ENCODE data around the gene SLX4. TPM values are rescaled to one million over a fixed set of nuclear protein-coding genes. Genes with fewer than 3 reads are reported as not detected.
"Not testable (repeated sequence)": the region's sequence is repeated elsewhere in the genome, so short reads cannot be mapped to it uniquely, and the experiment has no call there.

SLX4 gene, protein sequence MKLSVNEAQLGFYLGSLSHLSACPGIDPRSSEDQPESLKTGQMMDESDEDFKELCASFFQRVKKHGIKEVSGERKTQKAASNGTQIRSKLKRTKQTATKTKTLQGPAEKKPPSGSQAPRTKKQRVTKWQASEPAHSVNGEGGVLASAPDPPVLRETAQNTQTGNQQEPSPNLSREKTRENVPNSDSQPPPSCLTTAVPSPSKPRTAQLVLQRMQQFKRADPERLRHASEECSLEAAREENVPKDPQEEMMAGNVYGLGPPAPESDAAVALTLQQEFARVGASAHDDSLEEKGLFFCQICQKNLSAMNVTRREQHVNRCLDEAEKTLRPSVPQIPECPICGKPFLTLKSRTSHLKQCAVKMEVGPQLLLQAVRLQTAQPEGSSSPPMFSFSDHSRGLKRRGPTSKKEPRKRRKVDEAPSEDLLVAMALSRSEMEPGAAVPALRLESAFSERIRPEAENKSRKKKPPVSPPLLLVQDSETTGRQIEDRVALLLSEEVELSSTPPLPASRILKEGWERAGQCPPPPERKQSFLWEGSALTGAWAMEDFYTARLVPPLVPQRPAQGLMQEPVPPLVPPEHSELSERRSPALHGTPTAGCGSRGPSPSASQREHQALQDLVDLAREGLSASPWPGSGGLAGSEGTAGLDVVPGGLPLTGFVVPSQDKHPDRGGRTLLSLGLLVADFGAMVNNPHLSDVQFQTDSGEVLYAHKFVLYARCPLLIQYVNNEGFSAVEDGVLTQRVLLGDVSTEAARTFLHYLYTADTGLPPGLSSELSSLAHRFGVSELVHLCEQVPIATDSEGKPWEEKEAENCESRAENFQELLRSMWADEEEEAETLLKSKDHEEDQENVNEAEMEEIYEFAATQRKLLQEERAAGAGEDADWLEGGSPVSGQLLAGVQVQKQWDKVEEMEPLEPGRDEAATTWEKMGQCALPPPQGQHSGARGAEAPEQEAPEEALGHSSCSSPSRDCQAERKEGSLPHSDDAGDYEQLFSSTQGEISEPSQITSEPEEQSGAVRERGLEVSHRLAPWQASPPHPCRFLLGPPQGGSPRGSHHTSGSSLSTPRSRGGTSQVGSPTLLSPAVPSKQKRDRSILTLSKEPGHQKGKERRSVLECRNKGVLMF (N-terminal part only)
- 1 to 10 TPM; 3.9 to 4.6 (median 4.0) TPM for polyA plus RNA-seq (ENCODE audit: insufficient read length in 3 of 3)

DNA sequence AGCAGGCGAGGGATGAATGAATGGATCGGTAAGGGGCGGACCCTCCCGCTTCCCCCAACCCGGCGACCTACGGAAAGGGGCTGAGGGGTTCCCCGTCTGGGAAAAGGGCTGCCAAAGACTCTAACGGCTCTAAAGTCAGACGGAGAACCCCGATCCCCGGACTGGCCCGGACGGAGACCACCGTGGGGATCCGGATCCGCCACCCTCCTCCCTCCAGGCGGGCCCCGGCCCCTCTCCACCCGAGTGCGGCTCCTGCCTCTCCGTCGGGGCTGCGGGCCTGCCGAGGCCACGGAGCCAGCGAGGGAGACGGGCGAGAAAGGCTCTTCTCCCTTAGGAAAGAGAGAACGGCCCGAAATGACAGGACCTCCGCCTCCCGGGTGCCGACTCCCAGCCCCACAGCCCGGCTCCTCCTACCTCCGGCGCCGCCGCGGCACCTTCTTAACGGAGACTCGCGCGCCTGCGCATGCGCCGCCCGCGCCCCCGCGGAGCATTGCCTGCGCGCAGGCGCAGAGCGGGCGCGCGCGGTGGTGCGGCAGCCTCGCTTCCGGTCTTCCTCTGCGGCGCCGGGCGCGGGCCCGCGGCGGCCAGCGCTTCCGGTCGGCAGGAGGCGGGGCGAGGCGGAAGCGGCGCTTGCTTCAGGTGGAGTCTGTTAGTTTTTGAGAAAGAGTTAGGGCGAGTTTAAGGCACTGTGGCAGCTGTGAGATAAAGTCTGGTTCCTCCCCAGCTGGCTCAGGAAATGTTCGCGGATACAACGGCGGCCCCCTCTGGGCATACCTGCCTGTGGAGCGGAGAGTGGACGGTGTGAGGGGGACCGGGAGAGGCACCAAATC, at the start of gene SLX4:
Gene SLX4, minus strand, starts transcription at position 461 of the 830 bp plus-strand sequence. CDS start 2,642 bp downstream, outside the sequence.
- DNase-seq (ENCODE audit: low read depth in 3 of 3, low spot score in 2 of 3), result peak; percentile 79 to 91 (median 90)

DNA sequence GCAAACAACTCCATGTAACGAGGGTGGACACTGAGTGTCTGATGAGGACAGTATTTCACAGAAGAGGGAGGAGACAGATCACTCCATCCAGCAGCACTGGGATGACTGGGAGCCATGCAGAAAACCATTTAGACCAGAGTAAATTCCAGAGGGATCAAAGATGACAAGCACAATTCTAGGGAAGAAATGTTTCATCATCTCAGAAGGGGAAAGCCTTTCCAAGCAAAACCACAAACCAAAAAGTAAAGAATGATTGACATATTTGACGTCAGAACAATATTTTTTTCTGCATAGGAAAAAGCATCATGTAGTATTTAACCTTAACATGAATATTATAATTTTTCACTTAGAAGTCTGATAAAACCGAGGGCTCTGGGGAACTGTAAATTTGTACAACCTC, 47.8 kb upstream of the SLX4 start:
- no peak for DNase-seq (ENCODE audit: low read depth in 3 of 3, low spot score in 2 of 3)

DNA sequence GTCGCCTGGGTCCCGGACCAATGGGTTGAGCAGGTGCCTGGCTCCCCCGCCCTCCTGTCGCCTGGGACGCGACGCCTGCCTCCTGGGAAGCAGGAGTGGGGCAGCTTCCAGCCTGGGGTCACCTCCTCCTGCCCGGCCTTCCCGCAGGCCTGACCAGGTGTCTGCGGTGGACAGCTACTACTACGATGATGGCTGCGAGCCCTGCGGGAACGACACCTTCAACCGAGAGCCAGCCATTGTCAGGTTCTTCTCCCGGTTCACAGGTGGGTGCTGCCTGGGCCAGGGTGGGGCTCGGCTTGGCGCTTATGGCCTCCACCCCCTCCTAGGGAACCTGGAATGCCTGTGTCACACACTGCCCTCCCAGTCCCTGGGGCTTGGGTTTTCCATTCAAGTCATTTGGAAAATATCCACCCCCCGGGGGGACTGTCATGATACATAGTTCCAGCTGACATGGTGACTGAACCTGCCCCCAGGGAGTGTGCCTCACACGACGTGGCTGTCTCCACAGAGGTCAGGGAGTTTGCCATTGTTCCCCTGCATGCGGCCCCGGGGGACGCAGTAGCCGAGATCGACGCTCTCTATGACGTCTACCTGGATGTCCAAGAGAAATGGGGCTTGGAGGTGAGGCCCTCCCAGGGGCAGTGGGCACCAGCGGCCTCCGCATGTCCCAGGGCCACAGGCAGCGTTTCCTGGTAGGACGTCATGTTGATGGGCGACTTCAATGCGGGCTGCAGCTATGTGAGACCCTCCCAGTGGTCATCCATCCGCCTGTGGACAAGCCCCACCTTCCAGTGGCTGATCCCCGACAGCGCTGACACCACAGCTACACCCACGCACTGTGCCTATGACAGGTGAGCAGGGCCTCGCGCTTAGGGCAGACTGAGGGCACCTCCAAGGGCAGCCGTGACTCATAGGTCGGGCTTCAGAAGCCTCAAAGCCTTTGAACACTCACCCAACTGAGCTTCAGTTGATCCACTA, 45.4 kb upstream of the SLX4 start:
- no peak for DNase-seq (ENCODE audit: low read depth in 3 of 3, low spot score in 2 of 3)

DNA sequence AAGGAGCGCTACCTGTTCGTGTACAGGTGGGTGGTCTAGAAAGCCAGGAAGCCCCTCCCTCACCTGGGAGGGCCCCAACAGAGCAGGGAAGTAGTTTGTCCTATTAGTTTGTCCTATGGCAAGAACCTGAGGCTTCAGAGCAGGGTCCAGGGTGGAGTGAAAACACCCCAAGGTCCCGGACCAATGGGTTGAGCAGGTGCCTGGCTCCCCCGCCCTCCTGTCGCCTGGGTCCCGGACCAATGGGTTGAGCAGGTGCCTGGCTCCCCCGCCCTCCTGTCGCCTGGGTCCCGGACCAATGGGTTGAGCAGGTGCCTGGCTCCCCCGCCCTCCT, 44.7 kb upstream of the SLX4 start:
- not testable (repeated sequence) for DNase-seq (ENCODE audit: low read depth in 3 of 3, low spot score in 2 of 3)

DNA sequence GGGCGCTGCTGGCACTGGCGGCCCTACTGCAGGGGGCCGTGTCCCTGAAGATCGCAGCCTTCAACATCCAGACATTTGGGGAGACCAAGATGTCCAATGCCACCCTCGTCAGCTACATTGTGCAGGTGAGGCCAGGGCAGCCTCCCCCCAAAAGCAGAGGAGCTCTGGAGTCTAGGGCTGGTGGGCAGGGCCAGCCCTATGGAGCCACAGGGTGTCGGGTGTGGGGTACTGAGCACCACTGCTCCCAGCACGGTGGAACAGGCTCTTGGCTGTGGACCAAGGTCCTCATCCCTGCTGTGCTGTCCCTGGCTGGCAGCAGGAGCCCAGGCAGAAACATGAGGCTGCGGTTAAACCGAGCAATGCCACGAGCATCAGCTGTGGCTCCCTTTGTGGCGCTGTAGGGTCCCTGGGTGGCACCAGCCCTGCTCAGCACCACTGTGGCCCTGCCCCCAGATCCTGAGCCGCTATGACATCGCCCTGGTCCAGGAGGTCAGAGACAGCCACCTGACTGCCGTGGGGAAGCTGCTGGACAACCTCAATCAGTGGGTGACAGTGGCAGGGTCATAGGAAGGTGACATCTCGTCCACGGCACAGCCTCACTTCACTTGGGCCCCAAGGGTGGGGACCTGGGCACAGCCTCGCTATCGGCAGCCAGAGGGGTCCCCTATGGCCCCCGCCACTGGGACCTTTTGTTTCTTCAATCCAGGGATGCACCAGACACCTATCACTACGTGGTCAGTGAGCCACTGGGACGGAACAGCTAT, 44.2 kb upstream of the SLX4 start:
- DNase-seq (ENCODE audit: low read depth in 3 of 3, low spot score in 2 of 3), result no peak

DNA sequence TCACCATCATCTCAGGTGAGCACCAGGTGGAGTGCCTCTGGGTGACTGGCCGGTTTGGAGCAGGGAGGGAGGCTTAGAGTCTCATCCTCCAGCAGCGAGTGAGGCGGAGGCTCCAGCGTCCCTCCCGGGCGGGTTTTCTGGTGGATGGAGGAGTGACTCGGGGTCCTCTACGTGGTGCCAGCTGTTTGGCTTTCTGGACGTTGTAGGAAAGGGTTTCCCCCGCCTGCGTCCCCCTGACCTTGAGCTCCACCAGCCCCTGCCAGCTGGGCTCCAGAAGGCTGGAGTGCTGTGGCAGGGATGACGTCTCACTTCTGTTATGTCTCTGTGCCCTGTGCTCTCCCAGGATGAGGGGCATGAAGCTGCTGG, 43.6 kb upstream of the SLX4 start:
- DNase-seq (ENCODE audit: low read depth in 3 of 3, low spot score in 2 of 3), result no peak

DNA sequence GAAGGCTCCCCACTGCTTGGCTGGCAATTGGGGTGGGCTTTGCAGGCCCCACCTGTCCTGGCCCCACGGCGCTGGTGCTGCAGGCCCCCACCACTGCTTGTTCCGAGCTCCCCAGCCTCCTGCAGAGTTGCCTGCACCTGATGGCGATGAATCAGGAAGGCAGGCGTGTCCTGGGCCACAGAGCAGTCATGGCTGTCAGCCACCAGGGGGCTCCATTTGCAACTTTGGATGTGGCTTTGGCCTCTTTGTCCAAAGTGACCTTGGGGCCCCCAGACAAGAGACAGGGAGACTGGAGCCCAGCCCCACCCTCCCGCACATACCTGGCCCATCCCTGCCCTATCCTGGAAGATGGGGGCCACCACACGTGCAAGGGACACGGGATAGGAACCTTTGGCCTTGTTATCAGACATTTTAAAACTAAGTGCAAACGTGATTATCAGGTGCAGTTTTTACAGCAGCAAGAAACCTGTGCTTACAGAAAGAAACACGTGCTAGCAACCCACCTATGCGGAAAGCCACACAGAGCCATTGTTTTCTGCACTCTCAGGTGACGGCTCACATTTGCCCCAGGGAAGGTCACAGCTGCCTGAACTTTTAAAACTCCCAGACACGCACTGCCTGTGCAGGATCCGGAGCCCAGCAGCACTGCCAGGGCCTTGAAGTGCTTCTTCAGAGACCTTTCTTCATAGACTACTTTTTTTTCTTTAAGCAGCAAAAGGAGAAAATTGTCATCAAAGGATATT, 43.0 kb upstream of the SLX4 start, which contains the start of gene DNASE1:
Gene DNASE1, plus strand, starts transcription at position 443 of the 743 bp plus-strand sequence. CDS start 683 bp downstream, outside the sequence.
- DNase-seq (ENCODE audit: low read depth in 3 of 3, low spot score in 2 of 3), result no peak

DNA sequence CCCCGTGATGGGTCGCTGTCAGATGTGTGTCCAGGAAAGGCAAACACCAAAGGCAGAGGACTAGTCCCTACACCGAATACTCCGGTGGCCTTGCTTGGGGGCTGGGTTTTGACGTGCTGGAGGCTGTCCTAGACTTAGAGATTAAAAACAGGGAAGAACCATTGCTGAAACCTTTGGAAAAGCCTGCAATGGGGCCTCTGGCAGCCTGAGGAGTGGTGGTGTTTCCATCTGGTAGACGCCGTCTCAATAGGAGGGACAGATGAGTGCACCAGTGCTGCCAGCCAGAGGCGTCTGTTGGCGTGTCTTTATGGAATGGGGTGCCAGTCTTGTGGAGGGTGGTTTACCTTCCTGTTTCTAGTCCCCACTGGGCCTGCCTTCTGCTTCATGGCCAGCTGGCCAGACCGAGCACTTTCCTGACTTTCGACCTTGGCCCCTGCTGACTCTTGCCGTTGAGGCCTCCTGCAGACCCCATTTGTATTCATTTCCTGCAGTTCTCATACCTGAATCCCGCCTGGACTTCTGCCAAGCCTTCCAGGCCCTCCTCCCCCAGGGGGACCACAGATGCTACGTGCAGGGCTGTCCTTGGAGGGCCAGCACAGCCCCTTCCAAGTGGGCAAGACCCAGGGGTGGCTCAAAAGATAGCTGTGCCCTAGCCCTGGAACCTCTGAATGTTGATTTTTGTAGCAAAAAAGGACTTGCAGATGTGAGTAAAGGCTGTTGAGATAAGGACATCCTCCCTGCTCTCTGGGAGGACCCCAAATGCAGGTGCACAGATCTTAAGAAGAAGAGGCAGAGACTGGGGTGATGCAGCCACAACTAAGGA, 41.2 kb upstream of the SLX4 start:
- DNase-seq (ENCODE audit: low read depth in 3 of 3, low spot score in 2 of 3), result no peak

DNA sequence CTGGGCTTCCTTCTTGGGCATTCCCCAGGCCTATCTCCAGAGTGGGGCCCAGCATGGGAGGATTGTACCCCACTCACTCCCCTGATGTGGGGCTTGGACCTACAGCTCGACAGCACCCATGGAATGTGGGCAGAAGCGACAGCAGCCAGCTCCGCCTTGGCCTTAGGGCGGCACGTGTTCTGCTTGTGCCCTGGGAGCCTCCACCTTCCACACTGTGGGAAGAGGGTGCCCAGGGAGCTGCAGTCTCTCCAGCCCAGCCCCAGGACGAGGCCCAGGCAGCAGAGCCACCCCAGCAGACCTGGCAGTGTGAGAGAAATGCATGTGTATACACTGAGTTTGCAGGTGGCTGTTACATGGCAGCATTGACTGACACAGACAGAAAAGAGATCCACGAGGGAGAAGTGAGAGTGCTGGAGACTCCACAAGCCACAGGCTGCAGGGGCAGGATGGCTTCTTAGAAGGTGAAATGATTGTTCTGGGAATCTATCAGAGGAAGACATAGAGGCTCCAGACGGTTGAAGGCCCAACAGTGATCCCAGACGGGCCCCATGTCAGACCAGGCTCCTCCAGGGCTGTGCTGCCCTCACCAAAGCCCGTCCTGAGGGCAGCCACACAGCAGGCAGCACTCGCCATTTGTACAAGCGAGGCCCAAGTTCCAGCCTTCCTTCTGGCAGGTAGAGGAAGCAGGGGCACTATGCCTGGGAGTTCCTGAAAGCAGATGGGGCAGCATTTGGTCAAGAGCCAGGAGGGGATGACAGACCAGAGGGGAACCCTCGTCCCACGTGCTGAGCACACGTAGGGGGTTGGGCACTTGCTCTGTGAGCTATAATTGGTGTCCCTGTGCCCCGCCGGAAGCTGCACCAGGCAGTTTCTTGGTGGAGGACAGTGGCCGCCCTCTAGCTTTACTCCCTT, 40.3 kb upstream of the SLX4 start:
- no peak for DNase-seq (ENCODE audit: low read depth in 3 of 3, low spot score in 2 of 3)

DNA sequence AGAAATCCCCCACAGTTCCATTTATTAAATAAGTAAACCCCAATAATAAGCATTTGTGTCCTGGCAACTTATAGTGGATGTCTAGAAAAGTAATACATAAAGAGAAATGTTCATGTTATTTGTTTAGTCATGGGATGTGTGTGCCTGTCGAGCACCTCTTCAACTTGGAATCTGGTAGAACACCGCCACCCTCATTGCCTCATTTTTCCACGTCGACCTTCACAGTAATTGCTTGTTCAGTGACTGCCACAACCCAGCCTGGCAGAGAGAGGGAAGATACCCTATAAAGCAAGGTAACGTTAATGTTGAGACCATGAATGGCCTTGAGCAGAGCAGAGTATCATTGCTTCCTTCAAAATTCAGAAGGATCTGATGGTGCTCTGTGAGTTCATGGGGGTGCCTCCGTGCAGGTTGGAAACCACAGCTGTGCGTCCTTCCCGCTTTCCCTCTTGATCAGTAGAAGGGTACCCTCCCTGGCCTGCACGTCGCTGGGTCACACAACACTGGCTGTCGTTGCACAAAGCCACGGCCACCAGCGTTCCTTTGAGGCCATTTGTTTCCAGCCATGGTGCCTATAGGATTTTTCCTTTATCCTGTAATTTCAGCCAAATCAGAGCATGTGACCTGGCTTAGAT, 39.3 kb upstream of the SLX4 start:
- DNase-seq (ENCODE audit: low read depth in 3 of 3, low spot score in 2 of 3), result no peak

DNA sequence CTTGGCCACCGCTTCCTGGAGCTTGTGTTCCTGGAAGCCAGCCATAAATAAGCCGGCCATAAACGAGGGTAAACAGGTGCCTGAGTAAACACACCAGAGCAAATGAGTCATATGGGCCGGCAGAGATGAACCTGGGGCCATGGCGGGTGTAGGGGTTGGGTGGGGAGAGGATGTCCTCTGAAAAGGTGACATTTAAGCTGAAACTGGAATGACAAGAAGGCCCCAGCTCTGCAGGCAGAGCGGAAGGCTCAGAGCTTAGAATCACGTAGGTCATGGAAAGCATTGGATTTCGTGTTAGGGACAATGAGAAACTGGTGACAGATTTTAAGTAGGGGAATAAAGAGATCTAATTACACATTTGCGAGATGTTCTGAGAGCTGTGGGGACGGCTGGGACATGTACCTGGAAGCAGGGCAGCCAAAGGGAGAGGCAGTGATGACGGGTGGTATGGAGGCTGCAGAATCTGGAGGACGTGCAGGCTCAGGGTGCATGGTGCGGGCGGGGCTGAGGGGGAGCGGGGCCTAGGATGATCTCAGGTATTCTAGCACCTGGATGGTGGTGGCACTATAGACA, 35.0 kb upstream of the SLX4 start:
- DNase-seq (ENCODE audit: low read depth in 3 of 3, low spot score in 2 of 3), result no peak

DNA sequence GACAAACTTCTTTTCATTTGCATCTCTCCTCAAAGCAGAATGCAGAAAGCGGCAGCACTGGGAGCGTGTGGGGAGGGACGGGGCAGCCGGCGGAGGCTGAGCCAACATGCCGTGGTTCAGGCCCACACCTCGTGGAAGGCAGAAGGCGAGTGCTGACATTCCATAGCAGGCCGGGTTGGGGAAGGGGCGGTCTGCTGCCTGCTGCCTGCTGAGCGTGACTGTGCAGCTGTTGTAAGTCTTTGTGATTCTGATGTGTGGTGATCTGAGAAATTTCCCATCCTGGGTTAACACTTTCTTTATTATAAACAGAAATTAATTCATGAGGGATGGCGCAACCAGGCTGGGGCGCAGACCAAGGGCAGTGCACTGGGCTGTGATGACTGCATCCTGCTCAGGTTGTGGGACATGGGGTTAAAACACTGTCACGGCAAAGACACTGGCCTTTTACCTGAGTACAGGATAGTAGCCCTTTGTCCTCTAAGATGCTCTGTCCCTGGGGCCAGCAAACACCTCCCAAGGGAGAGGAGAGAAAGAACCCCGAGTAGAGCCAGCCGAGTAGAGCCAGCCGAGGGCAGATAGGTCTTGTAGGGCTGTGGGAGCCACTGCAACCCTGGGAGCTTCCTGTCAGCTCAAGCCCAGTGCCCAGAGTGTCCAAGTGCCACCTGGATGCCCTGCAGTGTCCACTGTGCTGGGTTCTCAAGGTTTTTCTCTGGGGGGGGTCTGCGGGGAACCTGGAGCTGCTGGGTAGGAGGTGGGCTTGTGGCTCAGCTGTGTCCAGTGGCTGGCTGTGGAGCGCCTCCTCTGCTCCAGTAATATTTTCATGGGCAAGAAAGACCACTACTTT, 34.3 kb upstream of the SLX4 start:
- peak in 2 of 3 donors; percentile 39 to 62 for DNase-seq (ENCODE audit: low read depth in 3 of 3, low spot score in 2 of 3)

DNA sequence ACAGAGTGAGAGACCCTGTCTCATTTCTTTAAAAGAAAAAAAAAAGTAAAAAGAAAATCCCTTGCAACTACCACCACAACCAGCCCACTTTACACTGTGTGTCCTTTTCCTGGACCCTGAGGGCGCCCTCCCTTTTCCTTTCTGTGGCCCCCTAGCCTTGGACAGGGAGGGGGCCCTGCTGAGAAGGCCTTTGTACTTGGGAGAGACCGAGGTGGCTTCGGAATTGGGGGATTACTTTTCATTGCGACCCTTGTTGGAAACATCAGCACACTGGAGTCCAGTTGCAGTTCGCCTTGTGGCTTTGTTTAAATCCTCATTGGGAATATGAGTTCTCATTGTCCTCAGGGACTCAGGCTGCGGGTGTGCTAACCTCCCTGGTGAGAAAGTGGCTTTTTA, 33.7 kb upstream of the SLX4 start:
- DNase-seq (ENCODE audit: low read depth in 3 of 3, low spot score in 2 of 3), result no peak

DNA sequence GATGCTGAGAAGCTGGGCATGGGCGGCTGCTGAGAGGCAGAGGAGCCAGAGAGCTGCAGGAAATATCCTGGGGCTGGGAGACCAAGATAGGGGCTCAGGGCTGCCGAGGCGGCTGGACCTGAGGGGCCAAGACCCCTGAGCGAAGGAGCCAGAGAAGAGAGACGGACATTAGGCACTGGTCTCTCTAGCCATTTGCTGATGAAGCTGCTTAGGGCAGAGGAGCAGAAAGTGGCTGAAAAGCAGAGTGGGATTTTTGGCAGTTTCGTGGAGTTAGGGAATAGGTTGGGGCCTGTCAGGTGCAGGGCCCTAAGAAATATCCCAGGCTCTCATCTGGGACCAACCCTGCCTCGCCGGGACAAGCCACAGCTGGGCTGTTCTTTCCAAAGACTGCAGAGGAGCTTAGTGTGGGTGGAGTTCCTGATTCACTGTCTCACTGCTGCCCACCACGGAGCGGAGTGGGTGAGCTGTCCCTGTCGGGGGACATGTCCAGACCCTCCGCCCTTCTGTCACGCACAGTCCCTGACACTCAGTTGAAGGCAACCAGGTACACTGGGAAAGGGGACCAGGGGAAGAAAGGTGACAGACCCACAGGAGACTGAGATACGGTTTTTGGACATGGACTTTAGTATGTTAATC, 31.8 kb upstream of the SLX4 start:
- no peak for DNase-seq (ENCODE audit: low read depth in 3 of 3, low spot score in 2 of 3)
